Neural progenitor cell (in vitro differentiated cells): ENCODE data around the gene CHRNA7.

Experiments used
- EZH2 ChIP-seq: fragments of 200-600 bp; sonication (generic); IDR thresholded peaks from 2 replicates; pipeline ENCODE4 v1.6.1; 2017; ENCODE audit warnings: antibody characterized with exemption, mild to moderate bottlenecking, moderate library complexity
- EZH2phosphoT487 ChIP-seq: fragments of 200-600 bp; sonication (generic); IDR thresholded peaks from 2 replicates; pipeline ENCODE4 v1.6.1; 2017; ENCODE audit warnings: antibody characterized with exemption
- TF ChIP-seq, protein P1 (sequence below): fragments of 200-600 bp; sonication (generic); IDR thresholded peaks from 2 replicates; pipeline ENCODE4 v1.5.1; 2017; ENCODE audit warnings: antibody characterized with exemption, mild to moderate bottlenecking

DNA sequence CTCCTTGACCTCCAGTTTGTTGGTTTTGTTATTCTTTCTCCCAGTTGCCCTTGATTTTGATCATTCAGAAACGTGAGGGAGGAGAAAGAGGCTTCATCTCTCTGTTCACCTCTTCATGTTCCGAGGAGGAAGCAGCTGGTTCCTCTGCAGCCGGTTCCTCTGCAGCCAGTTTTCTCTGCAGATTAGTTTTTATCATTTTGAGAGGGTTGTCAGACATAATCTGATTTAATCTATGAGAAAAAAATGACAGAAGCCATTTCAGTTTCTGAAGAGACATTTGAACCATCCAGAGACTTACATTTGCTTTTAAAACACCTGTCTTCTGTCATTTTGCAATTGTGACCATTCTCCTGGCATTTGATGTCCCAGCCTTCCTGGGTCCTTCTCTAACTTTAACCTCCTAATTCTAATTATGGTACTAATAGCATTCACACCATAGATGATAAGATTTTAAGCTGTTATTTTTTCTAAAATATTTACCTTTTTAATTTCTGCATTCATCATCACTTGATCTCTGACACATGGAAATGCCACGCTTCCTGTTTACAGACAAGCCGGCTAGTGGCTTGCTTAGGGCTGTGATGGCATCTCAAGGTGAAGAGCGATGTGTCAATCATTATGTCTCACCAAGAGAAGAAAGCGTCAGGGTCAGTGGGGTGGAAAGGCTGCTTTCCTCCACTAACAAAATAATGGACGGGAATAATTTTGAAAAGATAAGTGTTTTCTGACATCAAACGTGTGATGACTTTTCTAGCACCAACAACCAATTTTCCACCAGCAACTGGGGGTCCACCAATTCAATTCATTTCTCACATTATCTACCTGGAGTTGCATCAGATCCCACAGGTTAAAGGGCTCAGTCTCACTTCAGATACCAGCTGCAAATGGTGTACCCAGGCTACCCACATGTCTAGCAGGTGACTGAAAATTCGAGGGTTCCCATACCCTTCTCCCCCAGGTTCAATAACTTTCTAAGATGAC lies 76.4 kb downstream of the CHRNA7 start:
- TF ChIP-seq, protein P1, sequence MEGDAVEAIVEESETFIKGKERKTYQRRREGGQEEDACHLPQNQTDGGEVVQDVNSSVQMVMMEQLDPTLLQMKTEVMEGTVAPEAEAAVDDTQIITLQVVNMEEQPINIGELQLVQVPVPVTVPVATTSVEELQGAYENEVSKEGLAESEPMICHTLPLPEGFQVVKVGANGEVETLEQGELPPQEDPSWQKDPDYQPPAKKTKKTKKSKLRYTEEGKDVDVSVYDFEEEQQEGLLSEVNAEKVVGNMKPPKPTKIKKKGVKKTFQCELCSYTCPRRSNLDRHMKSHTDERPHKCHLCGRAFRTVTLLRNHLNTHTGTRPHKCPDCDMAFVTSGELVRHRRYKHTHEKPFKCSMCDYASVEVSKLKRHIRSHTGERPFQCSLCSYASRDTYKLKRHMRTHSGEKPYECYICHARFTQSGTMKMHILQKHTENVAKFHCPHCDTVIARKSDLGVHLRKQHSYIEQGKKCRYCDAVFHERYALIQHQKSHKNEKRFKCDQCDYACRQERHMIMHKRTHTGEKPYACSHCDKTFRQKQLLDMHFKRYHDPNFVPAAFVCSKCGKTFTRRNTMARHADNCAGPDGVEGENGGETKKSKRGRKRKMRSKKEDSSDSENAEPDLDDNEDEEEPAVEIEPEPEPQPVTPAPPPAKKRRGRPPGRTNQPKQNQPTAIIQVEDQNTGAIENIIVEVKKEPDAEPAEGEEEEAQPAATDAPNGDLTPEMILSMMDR = no peak
- no peak for TF ChIP-seq EZH2
- no peak for TF ChIP-seq EZH2phosphoT487
